Type B pancreatic cell (in vitro differentiated cells): ENCODE data around the gene PIK3C3. TPM values are rescaled to one million over a fixed set of nuclear protein-coding genes. Genes with fewer than 3 reads are reported as not detected.

Experiments
- DNase-seq: peaks from one replicate; pipeline ENCODE4 v3.0.0; 2021; ENCODE audit warnings: mixed read lengths; ENCODE audit not compliant: unreplicated experiment; ENCODE audit errors: extremely low spot score
- H3K27ac Mint-ChIP-seq: 2 replicates; pipeline ENCODE4 v1.8.0; 2021; ENCODE audit warnings: mild to moderate bottlenecking, mixed read lengths
- H3K27me3 Mint-ChIP-seq: 2 replicates; pipeline ENCODE4 v1.8.0; 2021; ENCODE audit warnings: mixed read lengths
- H3K36me3 Mint-ChIP-seq: 2 replicates; pipeline ENCODE4 v1.8.0; 2021; ENCODE audit warnings: mixed read lengths
- H3K4me1 Mint-ChIP-seq: one replicate; pipeline ENCODE4 v1.8.0; 2021; ENCODE audit warnings: mixed read lengths; ENCODE audit not compliant: unreplicated experiment
- H3K4me3 Mint-ChIP-seq: 2 replicates; pipeline ENCODE4 v1.8.0; 2021; ENCODE audit warnings: mild to moderate bottlenecking, mixed read lengths
- H3K9me3 Mint-ChIP-seq: 2 replicates; pipeline ENCODE4 v1.8.0; 2021; ENCODE audit warnings: mixed read lengths
- total RNA-seq: library from RNA; stranded (reverse); gene quantifications from 2 replicates; pipeline ENCODE4 v1.2.1, GENCODE V29; 2021; ENCODE audit warnings: low replicate concordance
- TF ChIP-seq, protein P1 (sequence below): fragments of 200-600 bp; sonication (generic); conservative IDR thresholded peaks from 2 replicates; pipeline ENCODE4 v1.5.0; 2021; ENCODE audit warnings: antibody characterized with exemption, mild to moderate bottlenecking

Gene PIK3C3
- total RNA-seq, 1 donor from 2014 or later: 58.6 TPM

DNA sequence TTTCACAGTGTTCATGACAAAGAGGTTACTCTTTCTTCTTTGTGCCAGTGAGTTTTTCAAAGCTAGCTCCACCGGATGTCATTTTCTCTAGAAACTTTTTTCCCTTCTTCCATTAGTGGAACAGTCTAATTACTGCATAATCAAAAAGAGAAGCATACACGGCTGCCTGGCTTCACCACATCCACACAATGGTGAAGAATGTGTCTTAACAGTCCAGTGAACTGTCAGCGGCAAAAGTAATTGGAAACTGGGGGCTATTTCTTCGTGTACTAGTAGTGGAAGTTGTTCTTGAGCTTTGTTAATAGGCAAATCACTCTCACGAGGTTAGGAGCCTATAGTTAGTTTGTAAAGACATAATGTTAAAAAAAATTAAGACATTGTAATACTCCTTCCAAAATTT, 32.9 kb upstream of the PIK3C3 start:
- DNase-seq: no peak
- H3K9me3 Mint-ChIP-seq: no peaks in the 10 kb centered on the region
- no peak overlapping the region for H3K27ac Mint-ChIP-seq
- peaks cover 7% of the 10 kb centered on the region for H3K4me1 Mint-ChIP-seq
- no peaks in the 10 kb centered on the region for H3K36me3 Mint-ChIP-seq
- H3K4me3 Mint-ChIP-seq: no peak overlapping the region
- TF ChIP-seq, protein P1, sequence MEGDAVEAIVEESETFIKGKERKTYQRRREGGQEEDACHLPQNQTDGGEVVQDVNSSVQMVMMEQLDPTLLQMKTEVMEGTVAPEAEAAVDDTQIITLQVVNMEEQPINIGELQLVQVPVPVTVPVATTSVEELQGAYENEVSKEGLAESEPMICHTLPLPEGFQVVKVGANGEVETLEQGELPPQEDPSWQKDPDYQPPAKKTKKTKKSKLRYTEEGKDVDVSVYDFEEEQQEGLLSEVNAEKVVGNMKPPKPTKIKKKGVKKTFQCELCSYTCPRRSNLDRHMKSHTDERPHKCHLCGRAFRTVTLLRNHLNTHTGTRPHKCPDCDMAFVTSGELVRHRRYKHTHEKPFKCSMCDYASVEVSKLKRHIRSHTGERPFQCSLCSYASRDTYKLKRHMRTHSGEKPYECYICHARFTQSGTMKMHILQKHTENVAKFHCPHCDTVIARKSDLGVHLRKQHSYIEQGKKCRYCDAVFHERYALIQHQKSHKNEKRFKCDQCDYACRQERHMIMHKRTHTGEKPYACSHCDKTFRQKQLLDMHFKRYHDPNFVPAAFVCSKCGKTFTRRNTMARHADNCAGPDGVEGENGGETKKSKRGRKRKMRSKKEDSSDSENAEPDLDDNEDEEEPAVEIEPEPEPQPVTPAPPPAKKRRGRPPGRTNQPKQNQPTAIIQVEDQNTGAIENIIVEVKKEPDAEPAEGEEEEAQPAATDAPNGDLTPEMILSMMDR: no peak
- H3K27me3 Mint-ChIP-seq: no peaks in the 10 kb centered on the region

DNA sequence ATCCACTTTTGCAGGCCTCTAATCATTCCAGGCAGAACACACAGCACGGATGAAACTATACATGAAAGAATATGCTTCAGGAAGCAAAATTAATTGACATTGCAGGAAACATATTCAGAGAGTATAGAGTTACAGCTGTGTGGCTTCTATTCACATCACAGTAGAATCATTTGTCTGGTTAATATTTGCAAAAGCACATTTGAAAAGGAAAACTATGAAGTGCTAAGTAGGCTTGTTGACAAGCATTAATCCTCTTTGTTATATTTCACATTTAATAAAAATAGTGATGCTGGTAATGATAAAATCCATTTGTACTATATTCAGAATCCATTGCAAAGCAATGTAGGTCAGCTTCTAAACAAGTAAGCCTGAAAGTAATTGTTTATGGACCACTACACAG, 32.2 kb upstream of the PIK3C3 start:
- TF ChIP-seq, protein P1: no peak

DNA sequence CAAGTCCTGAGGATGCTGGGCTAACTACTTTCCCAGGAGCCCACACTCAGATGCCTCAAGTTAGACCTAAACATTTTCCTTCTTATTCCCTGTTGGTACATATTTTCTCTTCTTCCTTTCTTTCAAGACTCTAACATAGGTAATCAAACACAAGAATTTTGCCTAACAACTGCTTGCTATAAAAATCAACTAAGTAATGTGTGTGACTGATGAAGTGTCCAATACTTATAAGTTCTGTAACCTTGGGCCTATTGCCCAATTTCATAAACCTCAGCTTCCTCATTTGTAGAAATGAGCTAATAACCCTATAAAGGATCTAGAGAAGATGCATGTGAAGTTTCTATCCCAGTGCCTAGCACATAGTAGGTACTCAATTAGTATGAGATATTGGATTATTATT, 31.6 kb upstream of the PIK3C3 start:
- TF ChIP-seq, protein P1: no peak
- Mint-ChIP-seq H3K4me1 (peaks cover 7% of the 10 kb centered on the region), H3K27me3 (no peaks in the 10 kb centered on the region), H3K9me3 (no peaks in the 10 kb centered on the region), H3K4me3 (no peak overlapping the region), H3K27ac (no peak overlapping the region), H3K36me3 (no peaks in the 10 kb centered on the region)
- DNase-seq: no peak

More for the DNA sequence above, 32.2 kb upstream of the PIK3C3 start:
- no peak overlapping the region for H3K27ac Mint-ChIP-seq
- no peak overlapping the region for H3K4me3 Mint-ChIP-seq
- no peaks in the 10 kb centered on the region for H3K36me3 Mint-ChIP-seq
- peaks cover 7% of the 10 kb centered on the region for H3K4me1 Mint-ChIP-seq
- DNase-seq: no peak
- H3K9me3 Mint-ChIP-seq: no peaks in the 10 kb centered on the region
- no peaks in the 10 kb centered on the region for H3K27me3 Mint-ChIP-seq

DNA sequence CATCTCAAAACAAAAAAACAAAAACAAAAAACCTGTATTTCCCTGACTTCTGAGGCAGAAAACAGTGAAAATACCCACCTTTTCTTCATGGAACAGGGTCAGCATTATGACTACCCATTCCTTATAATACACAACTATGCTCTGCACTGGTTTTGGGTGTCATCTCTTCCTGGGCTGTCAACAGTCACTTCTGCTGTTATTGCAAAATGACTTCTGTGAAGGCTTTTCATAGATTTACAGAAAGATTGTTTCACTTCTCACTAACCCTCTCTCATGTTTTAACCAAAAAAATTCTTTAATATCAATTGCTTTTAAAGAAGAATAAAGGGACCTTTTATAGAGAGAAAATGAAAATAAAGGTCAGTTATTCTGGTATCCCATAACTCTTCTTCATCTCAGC, 26.5 kb upstream of the PIK3C3 start:
- H3K27me3 Mint-ChIP-seq: no peaks in the 10 kb centered on the region
- TF ChIP-seq, protein P1: no peak
- no peaks in the 10 kb centered on the region for H3K36me3 Mint-ChIP-seq
- no peak overlapping the region for H3K27ac Mint-ChIP-seq
- H3K9me3 Mint-ChIP-seq: no peaks in the 10 kb centered on the region
- H3K4me1 Mint-ChIP-seq: no peaks in the 10 kb centered on the region
- no peak overlapping the region for H3K4me3 Mint-ChIP-seq
- no peak for DNase-seq

DNA sequence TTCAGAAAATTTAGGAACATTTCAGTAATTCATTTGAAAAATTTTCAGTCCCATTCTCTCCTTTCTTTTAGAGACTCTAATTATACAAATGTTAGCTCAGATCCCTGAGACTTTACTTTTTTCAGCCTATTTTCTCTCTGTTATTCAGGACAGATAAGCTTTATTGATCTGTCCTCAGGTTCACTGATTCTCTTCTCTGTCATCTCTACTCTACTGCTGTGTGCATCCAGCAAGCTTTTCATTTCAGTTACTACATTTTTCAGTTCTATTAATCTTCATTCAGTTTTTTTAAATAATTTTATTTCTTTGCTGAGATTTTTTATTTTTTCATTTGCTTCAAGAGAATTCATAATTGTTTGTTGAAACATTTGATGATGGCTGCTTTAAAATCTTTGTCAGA, 22.1 kb upstream of the PIK3C3 start:
- Mint-ChIP-seq H3K36me3 (no peaks in the 10 kb centered on the region), H3K4me3 (no peak overlapping the region), H3K4me1 (peaks cover 11% of the 10 kb centered on the region), H3K27ac (no peak overlapping the region), H3K27me3 (no peaks in the 10 kb centered on the region), H3K9me3 (no peaks in the 10 kb centered on the region)
- no peak for DNase-seq
- TF ChIP-seq, protein P1: no peak

DNA sequence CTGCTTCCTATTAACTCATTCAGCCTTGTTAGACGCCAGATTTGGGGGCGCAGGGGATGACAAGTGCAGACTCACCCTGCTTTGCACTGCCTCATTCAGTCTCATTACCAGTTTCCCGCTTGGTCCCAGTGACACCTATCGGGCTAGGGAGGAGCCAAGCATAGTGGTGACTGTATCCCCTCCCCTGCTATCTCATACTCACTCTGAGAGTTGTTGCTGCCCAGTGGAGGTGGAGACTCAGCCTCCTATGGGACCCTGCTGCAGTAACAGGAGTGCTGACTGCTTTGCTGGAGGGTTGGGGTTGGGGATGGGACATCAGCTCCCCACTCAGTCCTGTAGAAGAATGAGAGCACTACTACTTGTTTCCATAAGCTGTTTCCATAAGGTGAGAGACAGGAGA, 21.3 kb upstream of the PIK3C3 start:
- Mint-ChIP-seq H3K27ac (no peak overlapping the region), H3K4me1 (peaks cover 11% of the 10 kb centered on the region), H3K36me3 (no peaks in the 10 kb centered on the region), H3K27me3 (no peaks in the 10 kb centered on the region), H3K4me3 (no peak overlapping the region), H3K9me3 (no peaks in the 10 kb centered on the region)
- no peak for DNase-seq
- TF ChIP-seq, protein P1: no peak
